Bone marrow (tissue), 2 donors: ENCODE results near the gene IRAK1BP1.
"Not testable (repeated sequence)": the region's sequence is repeated elsewhere in the genome, so short reads cannot be mapped to it uniquely, and the experiment has no call there.

Source experiments
- DNase-seq, 2 donors: peaks; one replicate each; lab custom pipeline; 2025; lab: John Stamatoyannopoulos, UW

Gene IRAK1BP1

DNA sequence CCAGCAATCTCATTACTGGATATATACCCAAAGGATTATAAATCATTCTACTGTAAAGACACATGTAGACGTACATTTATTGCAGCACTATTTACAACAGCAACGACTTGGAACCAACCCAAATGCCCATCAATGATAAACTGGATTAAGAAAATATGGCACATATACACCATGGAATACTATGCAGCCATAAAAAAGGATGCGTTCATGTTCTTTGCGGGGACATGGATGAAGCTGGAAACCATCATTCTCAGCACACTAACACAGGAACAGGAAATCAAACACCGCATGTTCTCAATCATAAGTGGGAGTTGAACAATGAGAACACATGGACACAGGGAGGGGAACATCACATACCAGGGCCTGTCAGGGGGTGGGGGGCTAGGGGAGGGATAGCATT is 22.6 kb downstream of the IRAK1BP1 start:
- DNase-seq = not testable (repeated sequence)

GRCh38 chr6:78896227-78896626 is 28.9 kb downstream of the IRAK1BP1 start:
- DNase-seq = no peak

DNA sequence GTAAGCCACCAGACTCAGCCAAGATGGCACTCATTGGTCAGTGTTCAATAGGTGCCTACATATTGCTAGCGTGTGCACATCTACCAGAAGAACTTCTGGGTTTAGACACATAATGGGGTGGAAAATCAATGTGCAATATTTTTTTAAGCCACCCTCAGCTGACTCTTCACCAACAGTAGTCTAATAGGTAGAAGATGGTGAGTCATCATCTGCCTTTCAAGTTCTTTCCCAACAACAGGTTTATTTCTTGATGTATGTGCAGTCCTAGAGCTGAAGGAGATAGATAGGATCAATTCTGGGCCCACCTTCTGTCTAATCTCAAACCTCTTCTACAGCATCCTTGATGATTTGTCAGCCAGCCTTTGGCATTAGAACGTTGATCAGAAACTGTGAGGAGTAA is 41.3 kb downstream of the IRAK1BP1 start:
- DNase-seq = no peak

- peak in 1 of 2 donors; percentile 34 for DNase-seq
Measured at GRCh38 chr6:78909391-78909790, 42.0 kb downstream of the IRAK1BP1 start.

DNA sequence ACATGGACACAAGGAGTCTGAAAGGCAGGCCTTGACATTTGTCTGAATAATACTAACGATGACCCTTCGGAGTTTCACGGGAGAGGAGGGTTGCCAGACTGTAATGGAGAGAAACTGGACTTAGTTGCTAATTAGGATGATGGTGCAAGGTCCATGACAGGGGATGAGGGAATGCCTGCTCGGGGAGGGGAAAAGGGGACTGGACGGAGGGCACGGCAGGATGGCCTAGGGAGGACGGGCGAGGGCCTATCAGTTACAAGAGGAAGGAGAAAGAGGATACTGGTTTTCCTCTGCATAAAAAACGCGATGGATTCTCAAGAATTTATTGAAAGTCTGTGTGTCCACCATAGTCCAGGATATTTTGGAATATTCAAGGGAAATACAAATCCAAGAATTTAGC is 42.7 kb downstream of the IRAK1BP1 start:
- no peak for DNase-seq

GRCh38 chr6:78910591-78911171 is 43.3 kb downstream of the IRAK1BP1 start:
- DNase-seq = peak in 1 of 2 donors; percentile 3

- DNase-seq = no peak
Measured at GRCh38 chr6:78911218-78911940, 44.0 kb downstream of the IRAK1BP1 start.

- DNase-seq = no peak
Measured at GRCh38 chr6:78916411-78916810, 49.1 kb downstream of the IRAK1BP1 start.

DNA sequence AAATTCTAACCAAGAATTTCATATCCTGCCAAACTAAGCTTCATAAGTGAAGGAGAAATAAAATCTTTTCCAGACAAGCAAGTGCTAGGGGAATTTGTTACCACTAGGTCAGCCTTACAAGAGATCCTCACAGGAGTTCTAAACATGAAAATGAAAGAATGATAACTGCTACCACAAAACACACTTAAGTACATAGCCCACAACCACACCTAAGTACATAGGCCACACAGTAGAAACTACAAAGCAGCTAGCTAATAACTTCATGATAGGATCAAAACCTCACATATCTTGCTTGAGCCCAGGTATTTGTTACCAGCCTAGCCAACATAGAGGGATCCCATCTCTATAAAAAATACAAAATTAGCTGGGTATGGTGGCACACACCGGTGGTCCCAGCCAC is 50.4 kb downstream of the IRAK1BP1 start:
- no peak for DNase-seq

DNA sequence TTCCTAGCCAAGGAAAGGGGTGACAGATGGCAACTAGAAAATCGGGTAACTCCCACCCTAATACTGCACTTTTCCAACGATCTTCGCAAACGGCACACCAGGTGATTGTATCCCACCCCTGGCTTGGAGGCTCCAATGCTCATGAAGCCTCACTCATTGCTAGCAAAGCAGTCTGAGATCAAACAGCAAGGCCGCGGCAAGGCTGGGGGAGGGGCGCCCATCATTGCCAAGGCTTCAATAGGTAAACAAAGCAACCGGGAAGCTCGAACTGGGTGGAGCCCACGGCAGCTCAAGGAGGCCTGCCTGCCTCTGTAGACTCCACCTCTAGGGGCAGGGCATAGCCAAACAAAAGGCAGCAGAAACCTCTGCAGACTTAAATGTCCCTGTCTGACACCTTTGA is 53.8 kb downstream of the IRAK1BP1 start:
- not testable (repeated sequence) for DNase-seq

DNA sequence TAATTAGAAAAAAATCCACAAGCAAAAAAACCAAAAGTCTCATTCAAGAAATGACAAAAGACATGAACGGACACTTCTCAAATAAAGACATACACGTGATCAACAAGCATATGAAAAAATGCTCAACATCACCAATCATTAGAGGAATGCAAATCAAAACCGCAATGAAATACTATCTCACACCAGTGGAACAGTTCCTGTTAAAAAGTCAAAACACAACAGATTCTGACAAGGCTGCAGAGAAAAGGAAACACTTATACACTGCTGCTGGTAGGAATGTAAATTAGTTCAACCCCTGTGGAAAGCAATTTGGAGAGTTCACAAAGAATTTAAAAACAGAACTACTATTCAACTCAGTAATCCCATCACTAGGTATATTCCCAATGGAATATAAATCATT is 58.0 kb downstream of the IRAK1BP1 start:
- DNase-seq = no peak

- no peak for DNase-seq
Measured at GRCh38 chr6:78935553-78935952, 68.2 kb downstream of the IRAK1BP1 start.

GRCh38 chr6:78936515-78936914 is 69.2 kb downstream of the IRAK1BP1 start:
- no peak for DNase-seq

DNA sequence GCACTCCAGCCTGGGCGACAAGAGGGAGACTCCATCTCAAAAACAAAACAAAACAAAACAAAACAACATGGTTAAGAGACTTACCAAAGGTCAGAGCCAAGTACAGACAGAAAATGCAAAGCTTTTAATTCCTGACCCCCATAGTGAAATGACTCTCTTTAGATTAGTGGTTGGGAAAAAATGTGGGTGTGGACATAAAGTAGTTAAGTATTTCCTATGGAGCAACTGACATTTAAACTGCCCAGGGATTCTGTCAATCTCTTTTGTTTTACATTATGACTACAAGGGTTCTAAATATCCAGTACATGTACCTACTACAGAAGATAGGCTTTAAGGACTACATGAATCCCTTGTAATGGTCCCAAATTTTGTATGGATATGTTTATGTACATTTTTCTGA is 75.1 kb downstream of the IRAK1BP1 start:
- no peak for DNase-seq

- DNase-seq = no peak
Measured at GRCh38 chr6:78947529-78947928, 80.2 kb downstream of the IRAK1BP1 start.

- DNase-seq = no peak
Measured at GRCh38 chr6:78947962-78948361, 80.6 kb downstream of the IRAK1BP1 start.

DNA sequence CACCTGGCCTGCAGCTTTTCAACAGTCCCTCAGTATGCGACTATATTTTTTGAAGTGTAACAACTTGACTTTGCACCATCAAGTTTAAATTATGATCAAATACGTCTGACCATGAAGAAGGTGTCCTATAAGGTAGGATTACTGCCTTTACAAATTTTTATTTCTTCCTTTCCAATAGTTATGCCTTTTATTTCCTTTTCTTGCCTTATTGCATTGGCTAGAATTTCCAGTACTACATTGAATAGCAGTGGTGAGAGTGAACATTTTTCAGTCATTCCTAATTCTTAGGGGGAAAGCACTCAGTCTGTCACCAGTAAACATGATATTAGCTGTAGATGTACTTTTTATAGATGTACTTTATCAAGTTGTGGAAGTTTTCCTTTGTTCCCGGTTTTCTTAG is 81.4 kb downstream of the IRAK1BP1 start:
- DNase-seq = no peak

DNA sequence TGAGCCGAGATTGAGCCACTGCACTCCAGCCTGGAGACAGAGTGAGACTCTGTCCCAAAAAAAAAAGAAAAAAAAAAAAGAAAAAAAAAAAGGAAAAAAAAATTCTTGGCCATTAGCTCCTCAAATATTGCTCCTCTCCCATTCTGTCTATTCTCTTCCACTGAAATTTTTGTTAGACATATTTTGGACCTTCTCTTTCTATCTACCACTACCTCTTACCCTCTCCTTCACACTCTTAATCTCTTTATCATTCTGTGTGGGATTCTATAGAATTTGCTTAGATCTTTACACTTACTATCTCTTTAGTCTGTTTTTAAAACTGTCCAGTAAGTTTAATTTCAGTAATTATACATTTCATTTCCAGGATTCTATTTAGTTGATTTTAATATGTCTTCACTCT is 85.0 kb downstream of the IRAK1BP1 start:
- no peak for DNase-seq
